Psoas muscle (tissue), 8 donors: Measurements from ENCODE around the gene MAN1B1. TPM values are rescaled to one million over a fixed set of nuclear protein-coding genes. Genes with fewer than 3 reads are reported as not detected.

ENCODE experiments used
- ATAC-seq, 4 donors: fragments of 200-7000 bp; cut with Tn5 transposase; one replicate each; pipeline ENCODE4 v1.9.1; 2020; ENCODE audit warnings: moderate library complexity in 3 of 4, mild to moderate bottlenecking in 2 of 4
- DNase-seq, 2 donors: peaks; one replicate each; pipeline ENCODE4 v3.0.0-alpha.2; 2020
- H3K27ac ChIP-seq: fragments of 200-600 bp; one replicate; pipeline ENCODE4 v1.8.0; 2022
- H3K27me3 ChIP-seq, 3 donors: fragments of 200-600 bp in 1 of 3; one replicate each; pipeline versions ENCODE4 v1.6.1 to v1.8.0; 2013 to 2022; ENCODE audit warnings: low read length in 2 of 3, mild to moderate bottlenecking in 2 of 3, moderate library complexity in 1 of 3; ENCODE audit not compliant: insufficient read depth in 3 of 3
- H3K36me3 ChIP-seq, 2 donors: fragments of 200-600 bp in 1 of 2; one replicate each; pipeline versions ENCODE4 v1.6.1 to v1.8.0; 2013 to 2022; ENCODE audit warnings: low read depth in 1 of 2, mild to moderate bottlenecking in 1 of 2, moderate library complexity in 1 of 2; ENCODE audit not compliant: insufficient read depth in 1 of 2
- H3K4me1 ChIP-seq: fragments of 200-600 bp; one replicate; pipeline ENCODE4 v1.8.0; 2022
- H3K4me3 ChIP-seq: fragments of 200-600 bp; one replicate; pipeline ENCODE4 v1.8.0; 2022; ENCODE audit warnings: mild to moderate bottlenecking
- H3K9me3 ChIP-seq: fragments of 200-600 bp; one replicate; pipeline ENCODE4 v1.8.0; 2022
- WGBS, 3 donors: extraction: QIAGEN DNeasy Blood & Tissue Kit; methylation state at CpG; one replicate each; pipeline versions ENCODE4 v1.1.6 to v1.1.7; 2013; 5-methylcytosine and 5-hydroxymethylcytosine counted together
- intact Hi-C, 2 donors: fragments of 100-400 bp; cut with DNase I; formaldehyde crosslinking; loops; one replicate each; pipeline versions ENCODE4 v1.11.0 to v1.14.2; 2022
- polyA plus RNA-seq, 3 donors: library from polyadenylated mRNA; stranded (reverse); fragments of 200-250 nt; gene quantifications; one replicate each; pipeline ENCODE4 v1.2.3, GENCODE V29; 2013
- total RNA-seq, 4 donors: library from RNA; stranded (reverse); fragmentation: NEBNext Ultra II Directional in 2 of 4; extraction: Animal tissue kit (Norgen Biotek cat#: 25700) in 2 of 4; gene quantifications; one replicate each; pipeline versions ENCODE4 v1.2.1 to v1.2.4, GENCODE V29; 2021 to 2023
- TF ChIP-seq, protein P1 (sequence below): fragments of 200-600 bp; IDR thresholded peaks from one replicate; pipeline ENCODE4 v1.8.0; 2022; ENCODE audit warnings: antibody characterized with exemption
- donor health status: healthy with polysubstance abuse.
- donor health status: DM: no; HTN: no; CAD: no; lungs with moderate emphysema.
- donor health status: Bipolar disorder and iron deficiency.
- donor health status: healthy.
- donor health status: DM: yes; HTN: yes; CAD: no.
- donor health status: DM: no; HTN: no; CAD: no.
- donor health status: DM: no; HTN: no; CAD: no.
- donor health status: DM: yes; HTN: yes; CAD: no.

Gene MAN1B1
- total and polyA plus RNA-seq, 7 donors, result 13.1 to 24.4 (median 14.6) TPM

DNA sequence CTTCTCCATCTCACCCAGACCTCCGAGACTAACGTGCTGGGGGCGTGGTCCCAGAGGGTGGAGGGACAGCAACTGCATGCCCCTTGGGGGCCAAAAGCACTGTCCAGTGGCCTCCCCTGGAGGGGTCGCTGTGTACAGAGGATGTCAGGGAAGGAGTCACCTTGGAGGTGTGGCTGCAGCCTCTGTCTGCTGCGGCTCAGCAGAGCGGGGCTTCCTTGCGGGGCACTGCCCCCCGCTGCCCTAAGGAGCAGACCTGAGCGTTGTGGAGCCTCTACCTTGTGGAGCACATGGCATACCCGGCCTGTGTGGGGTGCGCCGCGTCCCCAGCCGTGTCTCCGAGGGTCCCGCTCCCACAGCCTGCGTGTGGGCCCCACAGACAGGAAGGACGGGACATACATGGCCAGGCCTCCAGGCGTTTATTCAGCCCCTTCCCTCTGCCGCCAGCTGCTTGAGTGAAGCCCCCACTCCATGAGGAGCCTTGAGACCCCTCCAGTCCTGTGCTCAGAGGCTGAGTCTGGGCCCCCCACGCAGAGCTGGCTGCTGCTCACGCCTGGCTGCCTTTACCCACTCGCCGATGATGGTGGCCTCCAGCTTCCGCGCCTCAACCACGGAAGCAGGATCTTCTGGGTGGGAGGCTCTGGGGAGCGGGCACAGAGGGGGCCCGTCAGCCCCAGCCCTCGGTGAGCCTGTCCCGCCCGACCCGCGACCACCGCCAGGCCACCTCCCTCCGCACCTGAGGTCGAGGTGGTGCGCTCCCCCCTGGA lies 23.5 kb downstream of the MAN1B1 start:
- no peak for ATAC-seq
- TF ChIP-seq, protein P1, sequence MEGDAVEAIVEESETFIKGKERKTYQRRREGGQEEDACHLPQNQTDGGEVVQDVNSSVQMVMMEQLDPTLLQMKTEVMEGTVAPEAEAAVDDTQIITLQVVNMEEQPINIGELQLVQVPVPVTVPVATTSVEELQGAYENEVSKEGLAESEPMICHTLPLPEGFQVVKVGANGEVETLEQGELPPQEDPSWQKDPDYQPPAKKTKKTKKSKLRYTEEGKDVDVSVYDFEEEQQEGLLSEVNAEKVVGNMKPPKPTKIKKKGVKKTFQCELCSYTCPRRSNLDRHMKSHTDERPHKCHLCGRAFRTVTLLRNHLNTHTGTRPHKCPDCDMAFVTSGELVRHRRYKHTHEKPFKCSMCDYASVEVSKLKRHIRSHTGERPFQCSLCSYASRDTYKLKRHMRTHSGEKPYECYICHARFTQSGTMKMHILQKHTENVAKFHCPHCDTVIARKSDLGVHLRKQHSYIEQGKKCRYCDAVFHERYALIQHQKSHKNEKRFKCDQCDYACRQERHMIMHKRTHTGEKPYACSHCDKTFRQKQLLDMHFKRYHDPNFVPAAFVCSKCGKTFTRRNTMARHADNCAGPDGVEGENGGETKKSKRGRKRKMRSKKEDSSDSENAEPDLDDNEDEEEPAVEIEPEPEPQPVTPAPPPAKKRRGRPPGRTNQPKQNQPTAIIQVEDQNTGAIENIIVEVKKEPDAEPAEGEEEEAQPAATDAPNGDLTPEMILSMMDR, result no peak
- intact Hi-C loops, result no loop called here
- Histone ChIP-seq H3K36me3 (peaks cover 0 to 75% of the 10 kb centered on the region in 2 donors), H3K4me1 (peaks cover 5% of the 10 kb centered on the region), H3K27me3 (no peaks in the 10 kb centered on the region), H3K4me3 (no peak overlapping the region), H3K9me3 (no peaks in the 10 kb centered on the region), H3K27ac (no peak overlapping the region)
- DNase-seq, result peak in 1 of 2 donors; percentile 49
- WGBS, 3 donors, result 85 to 92% (median 88%) methylated on average over 37 to 38 of the region's 38 CpGs

DNA sequence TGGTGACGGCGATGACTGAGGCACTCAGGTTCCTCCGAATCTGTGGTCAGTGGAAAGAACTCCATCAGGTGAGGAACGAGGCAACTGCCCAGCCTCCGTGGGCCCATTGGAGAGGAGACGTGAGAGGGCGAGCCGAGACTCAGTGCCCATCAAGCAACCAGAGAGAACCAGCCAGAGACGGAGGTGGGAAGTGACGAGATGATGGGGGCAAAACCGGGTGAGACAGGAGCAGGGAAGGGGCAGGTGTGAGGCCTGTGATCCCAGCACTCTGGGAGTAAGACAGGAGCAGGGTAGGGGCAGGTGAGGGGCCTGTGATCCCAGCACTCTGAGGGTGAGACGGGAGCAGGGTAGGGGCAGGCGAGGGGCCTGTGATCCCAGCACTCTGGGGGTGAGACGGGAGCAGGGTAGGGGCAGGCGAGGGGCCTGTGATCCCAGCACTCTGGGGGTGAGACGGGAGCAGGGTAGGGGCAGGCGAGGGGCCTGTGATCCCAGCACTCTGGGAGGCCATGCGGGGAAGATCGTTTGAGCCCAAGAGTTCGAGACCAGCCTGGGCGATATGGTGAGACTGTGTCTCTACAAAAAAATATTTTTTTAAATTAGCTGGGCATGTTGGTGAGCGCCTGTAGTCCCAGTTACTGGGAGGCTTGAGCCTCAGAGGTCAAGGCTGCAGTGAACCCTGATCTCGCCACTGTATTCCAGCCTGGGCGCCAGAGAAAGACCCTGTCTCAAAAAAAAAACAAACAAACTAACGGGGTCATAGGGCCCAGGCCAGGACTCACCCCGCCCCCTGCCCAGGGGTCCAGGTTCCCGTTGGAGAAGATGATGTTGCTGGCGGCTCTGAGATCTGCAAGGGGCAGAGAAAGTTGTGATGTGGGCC lies 24.4 kb downstream of the MAN1B1 start:
- Histone ChIP-seq H3K27ac (no peak overlapping the region), H3K27me3 (no peaks in the 10 kb centered on the region), H3K4me3 (no peak overlapping the region), H3K4me1 (peaks cover 5% of the 10 kb centered on the region), H3K9me3 (no peaks in the 10 kb centered on the region), H3K36me3 (peaks cover 0 to 66% of the 10 kb centered on the region in 2 donors)
- TF ChIP-seq, protein P1, result no peak
- DNase-seq, result no peak
- intact Hi-C loops, result no loop called here
- ATAC-seq, result no peak
- WGBS, 3 donors, result 85 to 88% (median 85%) methylated on average over 26 to 28 of the region's 28 CpGs

DNA sequence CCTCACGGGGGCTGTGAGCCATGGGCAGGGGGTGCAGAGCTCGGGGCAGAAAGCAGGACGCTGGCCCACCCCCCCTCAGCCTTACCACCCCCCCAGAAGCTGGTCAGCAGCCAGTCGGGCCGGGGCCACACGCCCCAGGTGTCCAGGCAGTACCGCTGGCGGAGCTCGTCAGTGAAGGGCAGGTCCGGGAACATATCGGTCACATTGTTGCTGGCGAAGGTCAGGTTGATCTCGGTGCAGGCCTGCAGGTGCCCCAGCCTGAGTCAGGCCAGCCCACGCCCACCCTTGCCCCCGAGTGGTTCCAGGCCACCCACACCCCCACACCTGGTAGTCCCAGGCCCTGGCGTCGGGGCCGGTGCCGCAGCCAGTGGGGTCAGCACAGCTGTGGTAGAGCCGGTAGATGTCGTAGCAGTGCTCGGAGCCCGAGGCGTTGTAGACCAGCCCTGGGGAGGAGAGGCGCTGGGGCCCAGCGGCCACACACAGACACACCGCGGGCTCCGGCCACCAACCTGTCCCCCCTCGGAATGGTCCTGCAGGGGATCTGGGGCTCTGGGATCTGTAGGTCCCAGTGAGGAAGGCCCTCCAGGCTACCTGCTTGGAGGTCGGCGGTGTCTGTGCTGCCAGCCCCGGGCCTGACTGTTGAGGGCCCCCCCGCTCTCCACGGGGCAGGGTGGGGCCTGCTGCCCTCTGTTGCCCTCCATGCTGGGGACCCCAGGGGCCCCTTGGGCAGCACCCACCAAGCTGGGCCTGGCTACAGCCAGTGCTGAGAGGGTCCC lies 25.2 kb downstream of the MAN1B1 start:
- peaks cover 5% of the 10 kb centered on the region for H3K4me1 ChIP-seq
- no peak overlapping the region for H3K27ac ChIP-seq
- TF ChIP-seq, protein P1, result no peak
- DNase-seq, result peak in 1 of 2 donors; percentile 55
- intact Hi-C loops, result no loop called here
- H3K36me3 ChIP-seq, result peaks cover 0 to 58% of the 10 kb centered on the region in 2 donors
- no peaks in the 10 kb centered on the region for H3K27me3 ChIP-seq
- no peak for ATAC-seq
- 87 to 92% (median 89%) methylated on average over 25 to 35 of the region's 35 CpGs for WGBS, 3 donors
- no peak overlapping the region for H3K4me3 ChIP-seq
- H3K9me3 ChIP-seq, result no peaks in the 10 kb centered on the region

DNA sequence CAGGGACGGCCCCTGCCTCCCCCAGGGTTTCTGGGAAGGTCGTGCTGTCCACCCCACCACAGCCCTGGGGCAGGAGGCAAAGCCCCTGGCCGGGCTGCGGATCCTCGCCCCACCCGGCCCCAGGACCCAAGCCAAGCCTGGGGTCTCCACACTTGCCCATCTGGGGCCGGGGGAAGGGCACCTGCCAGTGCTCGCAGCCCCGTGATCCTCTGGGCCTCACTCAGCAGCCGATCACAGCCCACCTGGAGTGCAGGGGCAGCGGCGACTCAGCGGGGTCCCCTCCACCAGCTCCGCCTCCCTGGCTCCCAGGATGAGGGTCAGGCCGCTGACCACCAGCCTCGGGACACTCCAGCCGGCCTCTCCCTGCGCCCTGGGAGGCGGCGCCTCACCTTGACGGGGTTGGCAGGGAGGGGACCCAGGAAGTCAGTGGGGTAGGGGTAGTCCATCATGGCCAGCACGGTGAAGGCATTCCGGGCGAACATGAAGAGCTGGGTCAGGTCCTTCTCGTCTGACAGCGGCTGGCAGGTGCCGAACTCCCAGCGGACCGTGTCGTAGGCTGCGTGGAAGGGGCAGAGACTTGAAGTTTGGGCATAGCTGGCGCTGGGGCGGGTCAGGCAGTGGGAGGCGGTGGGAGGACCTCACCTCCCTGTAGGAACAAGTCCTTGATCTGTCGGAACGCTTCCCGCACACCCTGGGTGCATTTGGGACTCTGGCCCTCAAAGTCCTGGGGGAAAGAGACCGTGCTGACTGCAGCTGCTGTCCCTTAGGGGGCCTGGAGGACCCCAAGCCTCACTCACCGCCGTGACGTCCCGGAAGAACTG lies 26.0 kb downstream of the MAN1B1 start:
- peaks cover 0 to 50% of the 10 kb centered on the region in 2 donors for H3K36me3 ChIP-seq
- H3K4me3 ChIP-seq, result no peak overlapping the region

More for the DNA sequence above, 26.0 kb downstream of the MAN1B1 start:
- TF ChIP-seq, protein P1, result no peak
- Histone ChIP-seq H3K27ac (no peak overlapping the region), H3K4me1 (peaks cover 5% of the 10 kb centered on the region), H3K9me3 (no peaks in the 10 kb centered on the region), H3K27me3 (no peaks in the 10 kb centered on the region)
- ATAC-seq (no peak), DNase-seq (peak in 1 of 2 donors; percentile 55)
- intact Hi-C loops, result no loop called here
- 92 to 95% (median 93%) methylated on average over 40 to 42 of the region's 42 CpGs for WGBS, 3 donors
